Smooth muscle cell (in vitro differentiated cells): ENCODE data around the gene IGIP. TPM values are rescaled to one million over a fixed set of nuclear protein-coding genes. Genes with fewer than 3 reads are reported as not detected.

Experiments used
- DNase-seq: peaks from one replicate; lab custom pipeline; 2025; ENCODE audit not compliant: unreplicated experiment; lab: John Stamatoyannopoulos, UW
- H2AFZ ChIP-seq: fragments of 200-600 bp; sonication (generic); 2 replicates; pipeline ENCODE4 v1.6.0; 2016; ENCODE audit warnings: antibody characterized with exemption, low read depth, mild to moderate bottlenecking
- H3F3A ChIP-seq: fragments of 200-600 bp; sonication (generic); 2 replicates; pipeline ENCODE4 v1.6.0; 2017; ENCODE audit warnings: antibody characterized with exemption, low read depth
- H3K27ac ChIP-seq: fragments of 200-600 bp; sonication (generic); 2 replicates; pipeline ENCODE4 v1.5.1; 2016; ENCODE audit warnings: low read depth, mild to moderate bottlenecking
- H3K27me3 ChIP-seq: fragments of 200-600 bp; sonication (generic); 2 replicates; pipeline ENCODE4 v1.6.1; 2016; ENCODE audit warnings: low read depth, mild to moderate bottlenecking
- H3K36me3 ChIP-seq: fragments of 200-600 bp; sonication (generic); 2 replicates; pipeline ENCODE4 v1.5.1; 2016; ENCODE audit warnings: low read depth
- H3K4me1 ChIP-seq: fragments of 200-600 bp; sonication (generic); 2 replicates; pipeline ENCODE4 v1.5.1; 2016; ENCODE audit warnings: low read depth
- H3K4me2 ChIP-seq: fragments of 200-600 bp; sonication (generic); 2 replicates; pipeline ENCODE4 v1.6.0; 2016; ENCODE audit warnings: mild to moderate bottlenecking
- H3K4me3 ChIP-seq: fragments of 200-600 bp; sonication (generic); 2 replicates; pipeline ENCODE4 v1.5.1; 2016; ENCODE audit warnings: mild to moderate bottlenecking
- H3K79me2 ChIP-seq: fragments of 200-600 bp; sonication (generic); 2 replicates; pipeline ENCODE4 v1.6.0; 2016; ENCODE audit warnings: low read depth, mild to moderate bottlenecking
- H3K9ac ChIP-seq: fragments of 200-600 bp; sonication (generic); 2 replicates; pipeline ENCODE4 v1.6.0; 2016; ENCODE audit warnings: low read depth
- H3K9me3 ChIP-seq: fragments of 200-600 bp; sonication (generic); replicated peaks from 2 replicates; pipeline ENCODE4 v1.5.1; 2016; ENCODE audit warnings: low read depth
- H4K20me1 ChIP-seq: fragments of 200-600 bp; sonication (generic); 2 replicates; pipeline ENCODE4 v1.6.0; 2016; ENCODE audit warnings: low read depth
- CTCF ChIP-seq: fragments of 200-600 bp; sonication (generic); IDR thresholded peaks from 2 replicates; pipeline ENCODE4 v1.5.1; 2017; ENCODE audit warnings: borderline replicate concordance, mild to moderate bottlenecking, antibody characterized with exemption; ENCODE audit not compliant: insufficient read depth, poor library complexity, severe bottlenecking
- WGBS: methylation state at CpG from one replicate; pipeline ENCODE4 v1.1.7; 2016; ENCODE audit warnings: low lambda C conversion rate; 5-methylcytosine and 5-hydroxymethylcytosine counted together
- polyA plus RNA-seq: library from polyadenylated mRNA; unstranded; fragments of >200 nt; fragmentation: Nextera tagmentation; extraction: Ambion mirVana; gene quantifications from 2 replicates; pipeline ENCODE4 v1.2.1, GENCODE V29; 2016
- total RNA-seq: library from RNA; depleted of rRNA; stranded (reverse); fragments of >200 nt; gene quantifications from 2 replicates; pipeline ENCODE4 v1.2.3, GENCODE V29; 2014

IGIP gene
- total and polyA plus RNA-seq, 2 experiments from 2014 or later, result 0.72 to 4.3 TPM

GRCh38 chr5:140147460-140147859, 21.7 kb downstream of the IGIP start:
- H3K27ac ChIP-seq, result no peak overlapping the region
- peaks cover 6% of the 10 kb centered on the region for H3K4me1 ChIP-seq
- H3K4me2 ChIP-seq, result no peak overlapping the region
- no peaks in the 10 kb centered on the region for H3K9me3 ChIP-seq
- H3K79me2 ChIP-seq, result no peaks in the 10 kb centered on the region
- no peaks in the 10 kb centered on the region for H3F3A ChIP-seq
- H4K20me1 ChIP-seq, result peaks cover 77% of the 10 kb centered on the region
- no peak overlapping the region for H3K9ac ChIP-seq
- H3K27me3 ChIP-seq, result peaks cover 38% of the 10 kb centered on the region
- TF ChIP-seq CTCF, result no peak
- 71% methylated on average over 1 of the region's 1 CpG for WGBS
- no peaks in the 10 kb centered on the region for H3K36me3 ChIP-seq
- H3K4me3 ChIP-seq, result no peak overlapping the region
- DNase-seq, result no peak
- H2AFZ ChIP-seq, result no peak overlapping the region

GRCh38 chr5:140148508-140148907, 22.8 kb downstream of the IGIP start:
- WGBS, result 7% methylated on average over 6 of the region's 6 CpGs
- H4K20me1 ChIP-seq, result peaks cover 68% of the 10 kb centered on the region
- no peak for DNase-seq

GRCh38 chr5:140150201-140150600, 24.5 kb downstream of the IGIP start:
- Histone ChIP-seq H3K9ac (no peak overlapping the region), H3F3A (no peaks in the 10 kb centered on the region), H3K4me3 (no peak overlapping the region), H3K9me3 (no peaks in the 10 kb centered on the region), H2AFZ (no peak overlapping the region), H3K27ac (no peak overlapping the region), H4K20me1 (peaks cover 52% of the 10 kb centered on the region), H3K79me2 (no peaks in the 10 kb centered on the region), H3K36me3 (no peaks in the 10 kb centered on the region), H3K27me3 (peaks cover 41% of the 10 kb centered on the region), H3K4me2 (no peak overlapping the region), H3K4me1 (peaks cover 15% of the 10 kb centered on the region)
- 86% methylated on average over 2 of the region's 2 CpGs for WGBS
- no peak for DNase-seq
- TF ChIP-seq CTCF, result no peak

More at GRCh38 chr5:140148508-140148907, 22.8 kb downstream of the IGIP start:
- peaks cover 11% of the 10 kb centered on the region for H3K4me1 ChIP-seq
- no peak overlapping the region for H2AFZ ChIP-seq
- no peak overlapping the region for H3K4me3 ChIP-seq
- H3K9ac ChIP-seq, result no peak overlapping the region
- H3K4me2 ChIP-seq, result no peak overlapping the region
- H3K79me2 ChIP-seq, result no peaks in the 10 kb centered on the region
- no peaks in the 10 kb centered on the region for H3F3A ChIP-seq
- no peak overlapping the region for H3K27ac ChIP-seq
- H3K9me3 ChIP-seq, result no peaks in the 10 kb centered on the region
- no peak for TF ChIP-seq CTCF
- H3K36me3 ChIP-seq, result no peaks in the 10 kb centered on the region
- peaks cover 43% of the 10 kb centered on the region for H3K27me3 ChIP-seq
